CD4-positive, alpha-beta T cell (primary cell): ENCODE data around the gene HMG20A. TPM values are rescaled to one million over a fixed set of nuclear protein-coding genes. Genes with fewer than 3 reads are reported as not detected.

ENCODE experiments used
- ATAC-seq: fragments of 200-7000 bp; cut with Tn5 transposase; one replicate; pipeline ENCODE4 v1.10.0; 2022; ENCODE audit warnings: mild to moderate bottlenecking; ENCODE audit not compliant: poor library complexity
- CTCF ChIA-PET: fragments of 350-600 bp; sonication (Branson Sonifier 250); formaldehyde crosslinking; loops from one replicate; lab custom pipeline; 2021; ENCODE audit warnings: antibody characterized with exemption, inconsistent platforms; lab: Charles Lee
- POLR2A ChIA-PET: fragments of 350-600 bp; sonication (Branson Sonifier 250); formaldehyde crosslinking; loops from one replicate; lab custom pipeline; 2021; ENCODE audit warnings: antibody characterized with exemption, inconsistent platforms; lab: Charles Lee
- DNase-seq, 14 experiments: peaks; one replicate each; pipeline ENCODE4 v3.0.0-alpha.2; 2013 to 2020; ENCODE audit warnings: mixed read lengths in 2 of 14
- H3K27ac ChIP-seq, 2 donors: one replicate each; pipeline versions ENCODE4 v1.5.1 to v1.7.0; 2013; ENCODE audit warnings: low read length in 2 of 2, low read depth in 1 of 2, mild to moderate bottlenecking in 1 of 2
- H3K27me3 ChIP-seq, 2 experiments: 1 replicate in 1 of 2; 2 replicates in 1 of 2; pipeline versions ENCODE4 v1.6.1 to v1.7.0; 2013; ENCODE audit warnings: low read length in 2 of 2, control low read depth in 1 of 2, mild to moderate bottlenecking in 1 of 2, moderate library complexity in 1 of 2; ENCODE audit not compliant: insufficient read depth in 2 of 2, control insufficient read depth in 1 of 2
- H3K36me3 ChIP-seq: one replicate; pipeline ENCODE4 v1.6.1; 2013; ENCODE audit warnings: low read length, control low read depth; ENCODE audit not compliant: insufficient read depth
- H3K4me1 ChIP-seq: one replicate; pipeline ENCODE4 v1.6.1; 2013; ENCODE audit warnings: low read length, control low read depth; ENCODE audit not compliant: insufficient read depth
- H3K4me3 ChIP-seq: one replicate; pipeline ENCODE4 v1.5.1; 2013; ENCODE audit warnings: mild to moderate bottlenecking, low read length, moderate library complexity
- H3K9me3 ChIP-seq, 2 experiments: 1 replicate in 1 of 2; 2 replicates in 1 of 2; pipeline versions ENCODE4 v1.6.1 to v1.7.0; 2013; ENCODE audit warnings: low read length in 2 of 2, mild to moderate bottlenecking in 2 of 2, control low read depth in 1 of 2, moderate library complexity in 1 of 2; ENCODE audit not compliant: control insufficient read depth in 1 of 2, insufficient read depth in 1 of 2
- H3K27ac Mint-ChIP-seq: one replicate; pipeline ENCODE4 v1.8.0; 2020; ENCODE audit warnings: mixed read lengths
- H3K27me3 Mint-ChIP-seq: one replicate; pipeline ENCODE4 v1.8.0; 2021; ENCODE audit warnings: mixed read lengths
- H3K36me3 Mint-ChIP-seq: one replicate; pipeline ENCODE4 v1.8.0; 2021; ENCODE audit warnings: low read depth, mixed read lengths
- H3K4me1 Mint-ChIP-seq: one replicate; pipeline ENCODE4 v1.8.0; 2021; ENCODE audit warnings: low read depth, mixed read lengths
- H3K4me3 Mint-ChIP-seq: one replicate; pipeline ENCODE4 v1.8.0; 2020; ENCODE audit warnings: mild to moderate bottlenecking, mixed read lengths
- H3K9me3 Mint-ChIP-seq: one replicate; pipeline ENCODE4 v1.8.0; 2020; ENCODE audit warnings: mixed read lengths
- CTCF ChIP-seq: fragments of 200-600 bp; IDR thresholded peaks from one replicate; pipeline ENCODE4 v1.8.0; 2022; ENCODE audit warnings: antibody characterized with exemption, mild to moderate bottlenecking
- intact Hi-C, 2 experiments: fragments of 100-400 bp; cut with DNase I in 1 of 2; cut with micrococcal nuclease in 1 of 2; formaldehyde crosslinking; loops; one replicate each; pipeline versions ENCODE4 v1.15.1 to v1.9.0; 2023 to 2025; cut with DNase I, micrococcal nuclease
- total RNA-seq, 174 experiments: library from RNA in 2 of 174; stranded (reverse) in 2 of 174; gene quantifications; one replicate each; pipeline ENCODE4 v1.2.3 and lab custom pipeline; 2021 to 2026

Gene HMG20A
- total RNA-seq, 2 experiments from 2014 or later: 16.2 to 20.0 TPM

DNA sequence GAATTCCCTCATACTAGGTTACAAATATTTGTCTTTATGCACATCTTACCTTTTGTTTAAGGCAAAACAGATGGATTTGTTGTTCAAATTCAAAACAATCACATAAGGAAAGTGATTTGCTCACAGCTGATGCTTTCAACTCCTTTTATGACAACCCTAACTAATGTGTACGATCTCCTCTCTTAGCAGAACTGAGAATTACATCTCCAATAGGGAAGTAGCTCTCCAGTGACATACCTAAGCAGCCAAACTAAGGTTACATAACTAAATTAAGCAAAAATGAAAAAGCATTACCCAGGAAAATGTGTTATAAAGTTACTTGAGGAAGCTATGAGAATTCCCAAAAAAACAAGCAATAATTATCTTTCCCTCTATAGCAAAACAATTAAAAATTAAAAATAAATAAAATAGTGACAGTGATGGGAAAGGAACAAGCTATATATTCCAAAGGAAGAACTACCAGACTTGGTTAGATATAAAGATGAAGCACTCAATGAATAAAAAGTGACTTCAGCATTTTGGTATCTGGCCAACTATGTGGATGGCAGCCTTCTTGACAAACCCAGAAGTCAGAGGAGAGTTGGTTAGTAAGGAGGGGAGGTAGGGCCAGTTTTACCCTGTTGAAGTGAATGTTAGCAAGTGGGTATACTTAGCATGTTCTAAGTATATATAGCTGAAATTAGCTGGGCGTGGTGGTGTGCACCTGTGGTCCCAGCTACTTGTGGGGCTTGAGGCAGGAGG lies 33.2 kb upstream of the HMG20A start:
- H3K27me3 ChIP-seq: no peaks in the 10 kb centered on the region
- no peaks in the 10 kb centered on the region for H3K36me3 ChIP-seq
- no peak overlapping the region for H3K27ac ChIP-seq
- intact Hi-C loops: no loop called here
- no peak overlapping the region for H3K27ac Mint-ChIP-seq
- CTCF ChIA-PET: interaction anchor here (1.4 kb wide), 1 partner anchor 10 kb away, joined by 4 read pairs; no protein-coding TSS in a partner anchor
- peaks cover 9% of the 10 kb centered on the region for H3K4me1 Mint-ChIP-seq
- H3K4me3 ChIP-seq: no peak overlapping the region
- no peak overlapping the region for H3K4me3 Mint-ChIP-seq
- no peaks in the 10 kb centered on the region for H3K9me3 Mint-ChIP-seq
- DNase-seq: no peak
- POLR2A ChIA-PET: no interaction called here
- no peak for ATAC-seq
- TF ChIP-seq CTCF: no peak
- H3K27me3 Mint-ChIP-seq: no peaks in the 10 kb centered on the region
- no peaks in the 10 kb centered on the region for H3K4me1 ChIP-seq
- H3K36me3 Mint-ChIP-seq: no peaks in the 10 kb centered on the region
- no peaks in the 10 kb centered on the region for H3K9me3 ChIP-seq

- H3K27ac ChIP-seq: no peak overlapping the region
- Mint-ChIP-seq H3K27me3 (no peaks in the 10 kb centered on the region), H3K36me3 (peaks cover 11% of the 10 kb centered on the region), H3K4me3 (no peak overlapping the region), H3K4me1 (no peaks in the 10 kb centered on the region), H3K9me3 (peaks cover 5% of the 10 kb centered on the region), H3K27ac (no peak overlapping the region)
- ChIA-PET POLR2A (no interaction called here), CTCF (no interaction called here)
- no peak overlapping the region for H3K4me3 ChIP-seq
- intact Hi-C loops: no loop called here
- ATAC-seq (no peak), DNase-seq (no peak)
- no peaks in the 10 kb centered on the region for H3K36me3 ChIP-seq
- no peak for TF ChIP-seq CTCF
- no peaks in the 10 kb centered on the region for H3K4me1 ChIP-seq
- no peaks in the 10 kb centered on the region for H3K27me3 ChIP-seq
- H3K9me3 ChIP-seq: peaks cover 0 to 8% of the 10 kb centered on the region in 2 experiments
These were observed 29.2 kb upstream of the HMG20A start for GRCh38 chr15:77391372-77391951.

DNA sequence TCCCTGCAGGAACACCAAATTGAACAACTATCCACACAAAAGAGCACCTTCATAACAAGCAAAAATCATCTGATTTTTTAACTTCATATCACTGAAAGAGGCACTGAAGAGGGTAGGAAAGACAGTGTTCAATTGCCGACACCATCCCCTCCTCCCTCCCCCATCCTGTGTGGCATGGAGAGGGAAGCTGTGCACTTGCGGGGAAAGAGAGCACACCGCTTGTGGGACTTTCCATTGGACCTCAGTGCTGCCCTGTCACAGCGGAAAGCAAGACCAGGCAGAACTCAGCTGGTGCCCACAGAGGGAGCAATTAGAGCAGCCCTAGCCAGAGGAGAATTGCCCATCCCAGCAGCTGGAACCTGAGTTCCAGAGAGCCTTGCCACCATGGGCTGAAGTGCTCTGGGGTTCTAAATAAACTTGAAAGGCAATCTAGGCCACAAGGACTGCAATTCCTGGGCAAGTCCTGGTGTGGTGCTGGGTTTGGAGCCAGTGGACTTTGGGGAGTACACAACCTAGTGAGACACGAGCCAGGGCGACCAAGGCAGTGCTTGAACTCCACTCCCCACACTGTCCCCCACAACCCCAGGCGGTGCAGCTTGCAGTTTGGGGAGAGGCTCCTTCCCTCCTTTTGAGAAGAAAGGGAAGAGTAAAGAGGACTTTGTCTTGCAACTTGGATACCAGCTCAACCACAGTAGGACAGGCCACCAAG lies 27.8 kb upstream of the HMG20A start:
- H3K4me3 Mint-ChIP-seq: no peak overlapping the region
- H3K9me3 Mint-ChIP-seq: peaks cover 7% of the 10 kb centered on the region
- no peaks in the 10 kb centered on the region for H3K4me1 ChIP-seq
- H3K4me3 ChIP-seq: no peak overlapping the region
- ATAC-seq (no peak), DNase-seq (no peak)
- intact Hi-C loops: no loop called here
- peaks cover 4 to 8% of the 10 kb centered on the region in 2 experiments for H3K9me3 ChIP-seq
- no peaks in the 10 kb centered on the region for H3K4me1 Mint-ChIP-seq
- no peak overlapping the region for H3K27ac Mint-ChIP-seq
- no peaks in the 10 kb centered on the region for H3K27me3 Mint-ChIP-seq
- ChIA-PET CTCF (interaction anchor here (1.4 kb wide), 1 partner anchor 13 kb away, joined by 3 read pairs; no protein-coding TSS in a partner anchor), POLR2A (no interaction called here)
- H3K27me3 ChIP-seq: no peaks in the 10 kb centered on the region
- H3K36me3 Mint-ChIP-seq: peaks cover 18% of the 10 kb centered on the region
- H3K36me3 ChIP-seq: no peaks in the 10 kb centered on the region
- H3K27ac ChIP-seq: no peak overlapping the region
- no peak for TF ChIP-seq CTCF
